GM10266 (cell line): ENCODE measurements around the gene CD59.

Experiments used
- DNase-seq: peaks from one replicate; pipeline ENCODE4 v3.0.0; 2012; ENCODE audit errors: extremely low spot score
- CTCF ChIP-seq: IDR thresholded peaks from 2 replicates; pipeline ENCODE4 v1.5.1; 2012; ENCODE audit warnings: mild to moderate bottlenecking, low read depth; ENCODE audit not compliant: control insufficient read depth, insufficient read depth; ENCODE audit errors: missing control alignments

Gene CD59

DNA sequence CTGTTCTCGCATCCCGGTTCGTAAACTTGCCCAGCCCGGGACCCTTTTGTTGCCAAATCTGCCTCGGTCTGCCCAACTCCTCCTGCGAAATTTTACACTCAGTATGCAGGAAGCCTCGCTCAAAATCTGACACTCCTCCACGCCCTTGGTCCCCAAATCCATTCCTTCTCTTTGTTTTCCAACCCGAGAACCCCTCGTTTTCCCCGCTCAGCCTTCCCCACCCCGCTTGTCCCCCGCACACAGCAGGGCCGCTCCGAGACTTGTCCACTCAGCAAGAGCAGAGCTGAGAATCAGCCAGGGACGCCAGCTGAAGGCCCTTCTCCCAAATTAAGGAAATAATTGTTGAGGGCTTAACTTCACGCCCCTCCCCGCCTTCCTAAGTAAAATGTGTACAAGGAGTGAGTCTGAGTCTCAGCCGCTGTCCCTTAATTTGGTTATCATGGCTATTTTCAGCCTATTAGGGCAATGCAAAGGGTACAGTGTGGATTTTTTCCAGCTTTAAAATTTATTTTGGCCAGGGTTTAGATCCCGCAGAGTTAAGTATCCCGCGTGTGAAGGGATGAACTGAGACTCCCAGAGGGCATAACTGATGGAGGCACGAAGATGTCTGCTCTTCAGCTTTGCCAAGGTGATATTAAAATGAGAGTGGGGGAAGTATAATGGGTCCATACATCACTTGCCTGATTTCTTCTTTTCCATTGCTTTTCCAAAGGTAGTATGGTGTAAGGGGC is 38.7 kb upstream of the CD59 start:
- TF ChIP-seq CTCF = no peak
- no peak for DNase-seq

DNA sequence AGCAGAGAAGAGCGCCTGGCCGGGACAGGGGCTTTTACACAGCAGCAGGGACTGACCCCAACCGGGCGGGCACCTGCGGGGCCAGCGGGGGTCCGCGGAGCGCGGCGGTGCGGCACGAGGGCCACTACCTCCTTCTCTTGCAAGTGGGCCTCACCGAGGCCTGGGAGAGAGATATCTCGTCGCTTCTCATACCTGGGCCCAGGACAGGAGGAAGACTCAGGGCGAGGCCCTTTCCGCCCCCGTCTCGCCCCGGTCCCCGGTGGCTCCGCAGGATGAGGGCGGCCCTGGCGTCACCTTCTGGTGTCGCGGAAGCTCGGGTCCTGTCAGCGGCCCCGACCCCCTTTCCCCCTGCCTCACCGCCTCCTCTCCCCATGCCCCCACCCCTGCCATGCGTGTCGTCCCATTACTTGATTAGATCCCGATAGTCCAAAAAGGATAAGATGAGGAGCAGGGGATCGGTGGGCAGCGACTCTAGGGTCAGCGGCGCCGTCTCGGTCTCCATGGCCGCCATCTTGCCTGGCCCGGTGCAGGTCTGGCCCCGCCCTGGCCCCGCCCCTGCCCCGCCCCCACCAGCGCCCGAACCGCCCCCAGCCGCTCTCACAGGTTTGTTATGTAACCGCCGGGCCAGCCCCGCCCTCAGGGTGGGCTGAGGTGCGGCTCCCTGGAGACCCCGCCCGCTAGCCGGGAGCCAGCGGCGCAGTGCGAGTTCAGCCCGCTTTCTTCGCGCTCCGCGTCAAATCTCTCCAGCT is 37.9 kb upstream of the CD59 start, which contains the start of gene FBXO3:
Gene FBXO3, minus strand, starts transcription at position 534 of the 749 bp plus-strand sequence. Its CDS starts 23 bp downstream, at position 511.
- TF ChIP-seq CTCF = no peak
- DNase-seq = peak; percentile 96

- TF ChIP-seq CTCF = peak; percentile 1
- DNase-seq = peak; percentile 53
Measured at GRCh38 chr11:33773404-33773986, 37.3 kb upstream of the CD59 start.

DNA sequence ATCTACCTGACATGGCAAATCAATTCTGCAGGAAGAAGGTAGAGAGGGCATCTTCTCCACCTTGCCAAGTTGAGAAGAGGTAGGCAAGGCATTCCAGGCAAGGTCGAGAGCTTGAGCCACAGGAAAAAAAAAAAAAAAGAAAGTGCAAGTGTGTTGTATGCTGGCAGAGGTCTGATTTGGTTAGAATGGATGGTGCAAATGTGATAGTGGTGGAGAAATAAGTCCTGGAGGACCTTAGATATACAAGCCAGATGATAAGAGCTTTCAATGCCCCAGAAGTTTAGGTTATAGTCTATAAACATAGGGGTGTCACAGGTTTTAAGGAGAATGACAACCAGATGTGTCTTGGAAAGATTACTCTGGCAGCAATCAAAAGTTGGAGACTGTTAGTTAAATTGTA is 36.6 kb upstream of the CD59 start:
- TF ChIP-seq CTCF = no peak
- DNase-seq = no peak

DNA sequence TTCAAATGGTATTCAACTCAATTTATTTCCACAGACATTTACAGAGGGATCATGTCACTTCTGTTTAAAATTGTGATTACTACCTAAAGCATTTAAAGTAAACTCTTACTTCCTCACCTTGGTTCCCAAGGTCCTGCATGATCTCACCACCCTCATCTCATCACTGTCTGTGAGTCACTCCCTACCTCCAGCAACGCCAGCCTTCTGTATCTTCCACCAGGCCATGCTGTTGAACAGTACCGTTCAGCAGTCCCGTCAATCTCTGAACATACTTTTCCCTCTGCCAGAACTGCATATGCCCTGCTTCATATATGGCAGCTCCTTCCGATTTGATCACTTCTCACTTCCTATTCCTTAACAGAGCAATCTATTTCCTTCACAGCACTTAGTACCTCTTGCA is 36.1 kb upstream of the CD59 start:
- no peak for TF ChIP-seq CTCF
- no peak for DNase-seq

DNA sequence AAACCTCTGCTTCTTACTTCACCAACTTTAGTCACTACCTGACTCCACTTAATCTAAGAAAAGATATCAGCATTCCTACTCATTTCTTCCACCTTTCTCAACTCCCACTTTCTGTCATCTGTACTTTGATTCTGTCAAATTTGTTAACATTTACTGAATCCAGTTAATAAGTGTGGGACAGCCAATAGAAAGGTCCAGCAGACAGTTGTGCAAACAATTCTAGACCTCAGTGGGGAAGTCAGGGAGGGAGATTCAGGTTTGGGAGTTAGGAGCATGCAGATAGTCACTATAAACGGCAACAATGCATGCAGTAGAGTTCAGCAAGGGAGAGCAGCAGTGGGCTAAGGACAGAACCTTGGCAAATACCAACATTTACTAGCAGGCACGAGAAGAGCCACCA is 34.0 kb upstream of the CD59 start:
- no peak for TF ChIP-seq CTCF
- no peak for DNase-seq

GRCh38 chr11:33769542-33769941 is 33.3 kb upstream of the CD59 start:
- TF ChIP-seq CTCF = no peak

More at GRCh38 chr11:33769542-33769941, 33.3 kb upstream of the CD59 start:
- DNase-seq = no peak
